SK-N-SH (cell line): ENCODE results near the gene SUCLG2. TPM values are rescaled to one million over a fixed set of nuclear protein-coding genes. Genes with fewer than 3 reads are reported as not detected.

Experiments
- CTCF ChIA-PET: fragments of 300-600, 350-600 bp; formaldehyde crosslinking; extraction: SDS; loops from one replicate; lab custom pipeline; 2021; lab: Yijun Ruan, JAX
- POLR2A ChIA-PET: fragments of 350-600 bp; sonication (Branson Sonifier 250); formaldehyde crosslinking; extraction: SDS; loops from one replicate; lab custom pipeline; 2020; ENCODE audit warnings: antibody characterized with exemption, inconsistent platforms; lab: Yijun Ruan, JAX
- DNase-seq: peaks from one replicate; pipeline ENCODE4 v3.0.0; 2012
- H2AFZ ChIP-seq: fragments of 200-600 bp; sonication (generic); 2 replicates; pipeline ENCODE4 v1.8.1; 2016; ENCODE audit warnings: antibody characterized with exemption, mild to moderate bottlenecking, low read depth
- H3F3A ChIP-seq: fragments of 200-600 bp; sonication (generic); replicated peaks from 2 replicates; pipeline ENCODE3; 2016; ENCODE audit warnings: antibody characterized with exemption, mild to moderate bottlenecking; ENCODE audit not compliant: insufficient read depth
- H3K27ac ChIP-seq, 2 experiments: fragments of 200-500 bp in 1 of 2; fragments of 200-600 bp in 1 of 2; sonication (Bioruptor generic) in 1 of 2; sonication (generic), shearing (Covaris generic) in 1 of 2; 2 replicates each; pipeline versions ENCODE4 v1.5.1 to v1.6.1; 2014 to 2016; ENCODE audit warnings: low read depth in 2 of 2, inconsistent platforms in 1 of 2, low read length in 1 of 2, mild to moderate bottlenecking in 1 of 2, mixed read lengths in 1 of 2
- H3K27me3 ChIP-seq: fragments of 200-600 bp; sonication (generic), shearing (Covaris generic); 2 replicates; pipeline ENCODE4 v1.6.1; 2016; ENCODE audit warnings: mixed run types; ENCODE audit not compliant: insufficient read depth
- H3K36me3 ChIP-seq, 2 experiments: fragments of 200-500 bp in 1 of 2; fragments of 200-600 bp in 1 of 2; sonication (Bioruptor generic) in 1 of 2; sonication (generic) in 1 of 2; replicated peaks in 1 of 2; 2 replicates each; pipeline versions ENCODE3 to v1.5.1; 2014 to 2016; ENCODE audit warnings: low read length in 1 of 2, mild to moderate bottlenecking in 1 of 2; ENCODE audit not compliant: insufficient read depth in 2 of 2, control insufficient read depth in 1 of 2
- H3K4me1 ChIP-seq, 2 experiments: fragments of 200-500 bp in 1 of 2; fragments of 200-600 bp in 1 of 2; sonication (Bioruptor generic) in 1 of 2; sonication (generic), shearing (Covaris generic) in 1 of 2; 2 replicates each; pipeline versions ENCODE4 v1.5.1 to v1.6.1; 2014 to 2016; ENCODE audit warnings: low read depth in 1 of 2, low read length in 1 of 2, mixed run types in 1 of 2; ENCODE audit not compliant: insufficient read depth in 2 of 2, control insufficient read depth in 1 of 2
- H3K4me2 ChIP-seq: fragments of 200-600 bp; sonication (generic), shearing (Covaris generic); 2 replicates; pipeline ENCODE4 v1.6.1; 2017; ENCODE audit warnings: mixed run types
- H3K4me3 ChIP-seq, 2 experiments: fragments of 200-500 bp in 1 of 2; fragments of 200-600 bp in 1 of 2; sonication (Bioruptor generic) in 1 of 2; sonication (generic), shearing (Covaris generic) in 1 of 2; 2 replicates each; pipeline versions ENCODE4 v1.5.1 to v1.8.1; 2014 to 2016; ENCODE audit warnings: low read depth in 2 of 2, inconsistent platforms in 1 of 2, low read length in 1 of 2, mild to moderate bottlenecking in 1 of 2, mixed read lengths in 1 of 2, moderate library complexity in 1 of 2
- H3K79me2 ChIP-seq: fragments of 200-600 bp; sonication (generic); 2 replicates; pipeline ENCODE4 v1.8.1; 2017; ENCODE audit warnings: mild to moderate bottlenecking; ENCODE audit not compliant: insufficient read depth
- H3K9ac ChIP-seq: fragments of 200-600 bp; sonication (generic); 2 replicates; pipeline ENCODE4 v1.6.1; 2017; ENCODE audit warnings: mixed run types
- H3K9me2 ChIP-seq: fragments of 200-600 bp; sonication (generic); 2 replicates; pipeline ENCODE4 v1.6.1; 2017; ENCODE audit warnings: mixed run types
- H3K9me3 ChIP-seq: fragments of 200-600 bp; sonication (generic); 2 replicates; pipeline ENCODE4 v1.6.1; 2017; ENCODE audit warnings: mixed run types, mild to moderate bottlenecking, moderate library complexity
- H4K20me1 ChIP-seq: fragments of 200-600 bp; sonication (generic); 2 replicates; pipeline ENCODE4 v1.6.1; 2017; ENCODE audit warnings: mild to moderate bottlenecking, mixed run types; ENCODE audit not compliant: insufficient read depth
- CHD2 ChIP-seq: fragments of 150-350 bp; IDR thresholded peaks from 2 replicates; pipeline ENCODE4 v1.6.1; 2018; ENCODE audit warnings: low read length; ENCODE audit not compliant: partially characterized antibody
- EP300 ChIP-seq, 2 experiments: IDR thresholded peaks; 2 replicates each; pipeline versions ENCODE4 v1.4.0 to v1.6.1; 2012; ENCODE audit warnings: borderline replicate concordance in 1 of 2, low read depth in 1 of 2, low read length in 1 of 2
- EZH2phosphoT487 ChIP-seq: fragments of 200-600 bp; sonication (generic); IDR thresholded peaks from 2 replicates; pipeline ENCODE4 v1.6.1; 2017; ENCODE audit warnings: low read depth, mixed run types, mild to moderate bottlenecking, antibody characterized with exemption, moderate library complexity, borderline replicate concordance
- FOSL2 ChIP-seq: IDR thresholded peaks from 2 replicates; pipeline ENCODE4 v1.4.0; 2012; ENCODE audit warnings: low read depth, mild to moderate bottlenecking, moderate library complexity, borderline replicate concordance
- NFIC ChIP-seq: IDR thresholded peaks from 2 replicates; pipeline ENCODE4 v1.4.0; 2012; ENCODE audit warnings: borderline replicate concordance
- NRF1 ChIP-seq: IDR thresholded peaks from 2 replicates; pipeline ENCODE4 v1.6.1; 2012; ENCODE audit warnings: low read depth, mild to moderate bottlenecking, low read length
- RAD21 ChIP-seq: IDR thresholded peaks from 2 replicates; pipeline ENCODE4 v1.6.1; 2012; ENCODE audit warnings: mild to moderate bottlenecking, low read length
- RCOR1 ChIP-seq: fragments of 150-350 bp; IDR thresholded peaks from 2 replicates; pipeline ENCODE4 v1.6.1; 2017; ENCODE audit warnings: antibody characterized with exemption, low read length
- SIN3A ChIP-seq: IDR thresholded peaks from 2 replicates; pipeline ENCODE4 v1.6.1; 2012; ENCODE audit warnings: low read depth, mild to moderate bottlenecking, low read length, moderate library complexity, borderline replicate concordance
- SMC3 ChIP-seq: IDR thresholded peaks from 2 replicates; pipeline ENCODE4 v1.6.1; 2012; ENCODE audit warnings: low read depth, low read length, improper control_type of control experiment
- TAF1 ChIP-seq: IDR thresholded peaks from 2 replicates; pipeline ENCODE4 v1.6.1; 2012; ENCODE audit warnings: low read depth, mild to moderate bottlenecking, low read length, moderate library complexity, borderline replicate concordance
- YY1 ChIP-seq: IDR thresholded peaks from 2 replicates; pipeline ENCODE4 v1.4.0; 2012; ENCODE audit warnings: low read depth, mild to moderate bottlenecking
- WGBS: methylation state at CpG from one replicate; pipeline ENCODE4 v1.1.6; 2017; ENCODE audit warnings: low lambda C conversion rate; 5-methylcytosine and 5-hydroxymethylcytosine counted together
- polyA plus RNA-seq, 3 experiments: library from polyadenylated mRNA; depleted of rRNA; stranded (reverse); fragments of >200 nt; gene quantifications; 2 replicates each; pipeline ENCODE4 v1.2.3, GENCODE V29; 2012
- TF ChIP-seq, protein P1 (sequence below): fragments of 200-600 bp; sonication (generic); IDR thresholded peaks from 2 replicates; pipeline ENCODE4 v1.6.1; 2017; ENCODE audit warnings: antibody characterized with exemption, mild to moderate bottlenecking, moderate library complexity
- TF ChIP-seq, protein P2 (sequence below): fragments of 150-350 bp; IDR thresholded peaks from 2 replicates; pipeline ENCODE4 v1.6.1; 2016; ENCODE audit warnings: mild to moderate bottlenecking, low read depth, low read length
- TF ChIP-seq, protein P3 (sequence below): IDR thresholded peaks from 2 replicates; pipeline ENCODE4; 2012
- TF ChIP-seq, protein P4 (sequence below): IDR thresholded peaks from 2 replicates; pipeline ENCODE4 v1.4.0; 2012; ENCODE audit warnings: low read depth

Gene SUCLG2
- polyA plus RNA-seq, 1 of the 3 experiments (the other 2 are of a cell fraction) = 20.2 TPM

DNA sequence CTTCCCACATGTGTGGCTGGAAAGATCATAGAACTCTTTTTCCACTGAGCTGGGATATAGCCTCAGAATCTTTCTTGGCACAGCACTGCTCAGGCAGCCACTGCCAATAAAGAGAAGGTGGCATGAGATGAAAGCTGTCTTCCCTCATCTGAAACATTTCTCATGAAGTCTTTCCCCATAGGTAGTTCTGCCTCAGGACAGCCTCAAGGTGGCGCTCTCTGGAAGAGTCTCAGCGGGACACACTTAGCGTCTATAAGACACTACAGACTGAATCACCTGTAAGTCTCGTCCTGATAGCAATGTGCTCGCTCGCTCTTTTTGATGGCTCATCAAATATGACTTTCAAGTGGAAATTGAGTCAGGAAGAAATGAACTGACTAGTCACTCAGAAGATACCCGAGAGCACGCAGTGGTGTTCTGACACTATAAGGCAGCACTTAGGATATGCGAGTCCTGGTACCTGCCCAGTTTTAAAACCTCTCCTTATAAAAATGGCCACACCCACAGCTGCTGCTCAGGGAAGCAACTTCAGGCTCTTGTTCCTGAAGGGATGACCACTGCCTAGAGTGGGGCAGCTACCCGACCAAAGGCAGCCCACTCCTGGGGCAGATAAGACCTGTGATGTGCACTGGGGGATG is 269.5 kb downstream of the SUCLG2 start:
- Histone ChIP-seq H3K4me3 (no peak overlapping the region), H3K4me1 (no peaks in the 10 kb centered on the region), H3F3A (no peaks in the 10 kb centered on the region), H2AFZ (no peak overlapping the region), H3K9ac (no peak overlapping the region), H3K9me2 (no peaks in the 10 kb centered on the region), H3K36me3 (no peaks in the 10 kb centered on the region), H4K20me1 (no peaks in the 10 kb centered on the region), H3K27ac (no peak overlapping the region), H3K27me3 (no peaks in the 10 kb centered on the region), H3K4me2 (no peak overlapping the region), H3K79me2 (no peaks in the 10 kb centered on the region), H3K9me3 (no peaks in the 10 kb centered on the region)
- 79% methylated on average over 10 of the region's 10 CpGs for WGBS
- ChIA-PET POLR2A (interaction anchor here (0.6 kb wide), 1 partner anchor 871 kb away, joined by 3 read pairs; no protein-coding TSS in a partner anchor), CTCF (interaction anchor here (0.6 to 12.0 kb wide), 29 partner anchors 13 to 1509 kb away, joined by 3 to 159 read pairs (median 4); partner anchors contain the start of gene SUCLG2)
- peak; percentile 42 for DNase-seq
- peak; percentile 77 for TF ChIP-seq RAD21
- TF ChIP-seq EZH2phosphoT487 = no peak
- TF ChIP-seq, protein P1, sequence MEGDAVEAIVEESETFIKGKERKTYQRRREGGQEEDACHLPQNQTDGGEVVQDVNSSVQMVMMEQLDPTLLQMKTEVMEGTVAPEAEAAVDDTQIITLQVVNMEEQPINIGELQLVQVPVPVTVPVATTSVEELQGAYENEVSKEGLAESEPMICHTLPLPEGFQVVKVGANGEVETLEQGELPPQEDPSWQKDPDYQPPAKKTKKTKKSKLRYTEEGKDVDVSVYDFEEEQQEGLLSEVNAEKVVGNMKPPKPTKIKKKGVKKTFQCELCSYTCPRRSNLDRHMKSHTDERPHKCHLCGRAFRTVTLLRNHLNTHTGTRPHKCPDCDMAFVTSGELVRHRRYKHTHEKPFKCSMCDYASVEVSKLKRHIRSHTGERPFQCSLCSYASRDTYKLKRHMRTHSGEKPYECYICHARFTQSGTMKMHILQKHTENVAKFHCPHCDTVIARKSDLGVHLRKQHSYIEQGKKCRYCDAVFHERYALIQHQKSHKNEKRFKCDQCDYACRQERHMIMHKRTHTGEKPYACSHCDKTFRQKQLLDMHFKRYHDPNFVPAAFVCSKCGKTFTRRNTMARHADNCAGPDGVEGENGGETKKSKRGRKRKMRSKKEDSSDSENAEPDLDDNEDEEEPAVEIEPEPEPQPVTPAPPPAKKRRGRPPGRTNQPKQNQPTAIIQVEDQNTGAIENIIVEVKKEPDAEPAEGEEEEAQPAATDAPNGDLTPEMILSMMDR = peak; percentile 71
- no peak for TF ChIP-seq CHD2
- no peak for TF ChIP-seq TAF1
- TF ChIP-seq FOSL2 = no peak
- peak; percentile 49 for TF ChIP-seq SMC3
- TF ChIP-seq RCOR1 = no peak
- no peak for TF ChIP-seq NRF1
- TF ChIP-seq, protein P2, sequence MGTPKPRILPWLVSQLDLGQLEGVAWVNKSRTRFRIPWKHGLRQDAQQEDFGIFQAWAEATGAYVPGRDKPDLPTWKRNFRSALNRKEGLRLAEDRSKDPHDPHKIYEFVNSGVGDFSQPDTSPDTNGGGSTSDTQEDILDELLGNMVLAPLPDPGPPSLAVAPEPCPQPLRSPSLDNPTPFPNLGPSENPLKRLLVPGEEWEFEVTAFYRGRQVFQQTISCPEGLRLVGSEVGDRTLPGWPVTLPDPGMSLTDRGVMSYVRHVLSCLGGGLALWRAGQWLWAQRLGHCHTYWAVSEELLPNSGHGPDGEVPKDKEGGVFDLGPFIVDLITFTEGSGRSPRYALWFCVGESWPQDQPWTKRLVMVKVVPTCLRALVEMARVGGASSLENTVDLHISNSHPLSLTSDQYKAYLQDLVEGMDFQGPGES = no peak
- no peak for TF ChIP-seq NFIC
- TF ChIP-seq YY1 = no peak
- TF ChIP-seq SIN3A = no peak
- TF ChIP-seq, protein P3, sequence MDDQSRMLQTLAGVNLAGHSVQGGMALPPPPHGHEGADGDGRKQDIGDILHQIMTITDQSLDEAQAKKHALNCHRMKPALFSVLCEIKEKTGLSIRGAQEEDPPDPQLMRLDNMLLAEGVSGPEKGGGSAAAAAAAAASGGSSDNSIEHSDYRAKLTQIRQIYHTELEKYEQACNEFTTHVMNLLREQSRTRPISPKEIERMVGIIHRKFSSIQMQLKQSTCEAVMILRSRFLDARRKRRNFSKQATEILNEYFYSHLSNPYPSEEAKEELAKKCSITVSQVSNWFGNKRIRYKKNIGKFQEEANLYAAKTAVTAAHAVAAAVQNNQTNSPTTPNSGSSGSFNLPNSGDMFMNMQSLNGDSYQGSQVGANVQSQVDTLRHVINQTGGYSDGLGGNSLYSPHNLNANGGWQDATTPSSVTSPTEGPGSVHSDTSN = no peak
- TF ChIP-seq, protein P4, sequence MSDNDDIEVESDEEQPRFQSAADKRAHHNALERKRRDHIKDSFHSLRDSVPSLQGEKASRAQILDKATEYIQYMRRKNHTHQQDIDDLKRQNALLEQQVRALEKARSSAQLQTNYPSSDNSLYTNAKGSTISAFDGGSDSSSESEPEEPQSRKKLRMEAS = no peak
- no peak for TF ChIP-seq EP300 (IDR thresholded peaks at IDR 0.05; ENCODE audit: borderline replicate concordance in 1 of 2, low read depth in 1 of 2, low read length in 1 of 2)
